Mucosa of descending colon (tissue), 3 donors: Measurements from ENCODE around the gene SLC9A1. TPM values are rescaled to one million over a fixed set of nuclear protein-coding genes. Genes with fewer than 3 reads are reported as not detected.

ENCODE experiments used
- ATAC-seq: fragments of 200-7000 bp; cut with Tn5 transposase; one replicate; pipeline ENCODE4 v1.9.1; 2020; ENCODE audit warnings: mild to moderate bottlenecking, moderate library complexity
- DNase-seq, 3 donors: peaks; one replicate each; pipeline ENCODE4 v3.0.0-alpha.2; 2020
- H3K36me3 ChIP-seq: fragments of 200-600 bp; one replicate; pipeline ENCODE4 v1.8.0; 2021; ENCODE audit warnings: low read depth, mild to moderate bottlenecking
- H3K4me1 ChIP-seq: fragments of 200-600 bp; one replicate; pipeline ENCODE4 v1.8.0; 2021; ENCODE audit warnings: low read depth, mild to moderate bottlenecking
- H3K4me3 ChIP-seq: fragments of 200-600 bp; one replicate; pipeline ENCODE4 v1.8.0; 2021; ENCODE audit warnings: mild to moderate bottlenecking
- H3K9me3 ChIP-seq: fragments of 200-600 bp; one replicate; pipeline ENCODE4 v1.8.0; 2021; ENCODE audit warnings: mild to moderate bottlenecking
- intact Hi-C, 2 donors: fragments of 100-400 bp; cut with DNase I in 1 of 2; cut with micrococcal nuclease in 1 of 2; formaldehyde crosslinking; loops; one replicate each; pipeline versions ENCODE4 v1.11.0 to v1.11.1; 2022; cut with DNase I, micrococcal nuclease
- total RNA-seq, 3 donors: library from RNA; stranded (reverse); fragmentation: NEBNext Ultra II Directional in 2 of 3; extraction: Animal tissue kit (Norgen Biotek cat#: 25700) in 2 of 3; gene quantifications; one replicate each; pipeline versions ENCODE4 v1.2.1 to v1.2.4, GENCODE V29; 2021 to 2023
- TF ChIP-seq, protein P1 (sequence below): fragments of 200-600 bp; IDR thresholded peaks from one replicate; pipeline ENCODE4 v1.8.0; 2022; ENCODE audit warnings: antibody characterized with exemption, mild to moderate bottlenecking
- donor health status: DM: no; HTN: no; CAD: no; lungs with moderate emphysema.
- donor health status: DM: no; HTN: no; CAD: no.
- donor health status: DM: no; HTN: yes; CAD: no.

The SLC9A1 gene
- total RNA-seq, 3 donors from 2014 or later = 77.9 to 126 (median 84.1) TPM

DNA sequence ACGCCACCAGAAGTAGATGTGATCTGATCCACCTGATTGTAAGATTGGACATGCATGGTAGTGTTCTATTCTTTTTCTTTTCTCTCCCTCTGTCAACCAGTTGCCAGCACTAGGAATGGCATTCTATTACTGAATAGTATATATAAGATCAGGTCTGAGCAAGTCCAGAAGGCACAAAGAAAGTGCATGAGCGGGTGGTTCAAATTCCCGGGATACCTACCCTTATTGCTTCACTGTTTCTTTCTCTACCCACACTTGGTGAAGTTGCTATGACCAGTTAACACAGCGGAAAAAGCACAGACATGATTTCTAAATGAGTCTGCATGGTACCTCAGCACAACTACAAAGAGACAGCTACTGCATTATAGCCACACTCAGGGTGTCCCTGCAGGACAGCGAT, 64.0 kb downstream of the SLC9A1 start:
- Histone ChIP-seq H3K4me3 (no peak overlapping the region), H3K36me3 (no peaks in the 10 kb centered on the region), H3K9me3 (no peaks in the 10 kb centered on the region), H3K4me1 (no peaks in the 10 kb centered on the region)
- ATAC-seq (no peak), DNase-seq (no peak)
- intact Hi-C loops = loop anchor here (10.0 kb wide), 1 partner anchor 96 kb away; the partner anchor contains the start of gene TRNP1 (in 2 of the 2)
- TF ChIP-seq, protein P1, sequence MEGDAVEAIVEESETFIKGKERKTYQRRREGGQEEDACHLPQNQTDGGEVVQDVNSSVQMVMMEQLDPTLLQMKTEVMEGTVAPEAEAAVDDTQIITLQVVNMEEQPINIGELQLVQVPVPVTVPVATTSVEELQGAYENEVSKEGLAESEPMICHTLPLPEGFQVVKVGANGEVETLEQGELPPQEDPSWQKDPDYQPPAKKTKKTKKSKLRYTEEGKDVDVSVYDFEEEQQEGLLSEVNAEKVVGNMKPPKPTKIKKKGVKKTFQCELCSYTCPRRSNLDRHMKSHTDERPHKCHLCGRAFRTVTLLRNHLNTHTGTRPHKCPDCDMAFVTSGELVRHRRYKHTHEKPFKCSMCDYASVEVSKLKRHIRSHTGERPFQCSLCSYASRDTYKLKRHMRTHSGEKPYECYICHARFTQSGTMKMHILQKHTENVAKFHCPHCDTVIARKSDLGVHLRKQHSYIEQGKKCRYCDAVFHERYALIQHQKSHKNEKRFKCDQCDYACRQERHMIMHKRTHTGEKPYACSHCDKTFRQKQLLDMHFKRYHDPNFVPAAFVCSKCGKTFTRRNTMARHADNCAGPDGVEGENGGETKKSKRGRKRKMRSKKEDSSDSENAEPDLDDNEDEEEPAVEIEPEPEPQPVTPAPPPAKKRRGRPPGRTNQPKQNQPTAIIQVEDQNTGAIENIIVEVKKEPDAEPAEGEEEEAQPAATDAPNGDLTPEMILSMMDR = no peak

DNA sequence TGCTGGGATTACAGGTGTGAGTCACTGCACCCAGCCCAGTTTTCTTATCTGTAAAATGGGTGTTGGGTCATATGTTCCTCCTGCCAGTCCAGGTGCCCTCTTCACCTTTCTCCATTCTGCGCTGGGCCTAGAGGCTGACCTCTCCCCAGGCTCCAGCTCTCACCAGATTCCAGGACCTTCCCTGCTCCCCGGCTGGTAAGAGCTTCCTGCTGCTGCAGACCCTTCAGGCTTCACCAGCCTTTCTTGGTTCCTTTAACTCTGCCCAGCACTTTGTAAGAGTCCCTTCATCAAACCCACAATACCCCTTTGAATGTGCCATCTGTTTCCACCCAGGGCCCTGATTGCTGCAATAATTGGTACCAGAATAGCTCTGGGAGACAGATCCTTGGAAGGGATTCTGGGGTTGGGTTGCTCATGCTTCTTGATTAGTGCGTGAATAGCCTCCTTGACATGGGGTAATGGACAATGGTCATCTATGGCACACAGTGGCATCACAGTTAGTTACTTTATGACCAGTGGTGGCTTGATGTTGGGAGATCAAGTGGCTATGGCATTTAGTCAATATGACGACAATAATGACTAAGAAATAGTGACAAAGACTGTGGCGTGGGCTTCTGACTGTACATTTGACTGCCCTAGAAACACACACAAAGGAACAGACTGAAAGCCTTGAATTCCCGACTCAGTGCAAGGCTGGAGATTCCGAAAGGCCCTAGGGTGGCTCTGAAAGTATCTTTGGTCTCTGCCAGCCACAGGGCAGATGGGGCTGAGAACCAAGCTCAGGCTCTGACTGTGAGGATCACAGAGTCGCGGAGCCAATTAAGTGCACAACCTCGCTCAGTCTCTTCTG, 67.3 kb downstream of the SLC9A1 start:
- DNase-seq (no peak), ATAC-seq (no peak)
- TF ChIP-seq, protein P1 = no peak
- Histone ChIP-seq H3K4me3 (no peak overlapping the region), H3K9me3 (no peaks in the 10 kb centered on the region), H3K36me3 (no peaks in the 10 kb centered on the region), H3K4me1 (no peaks in the 10 kb centered on the region)
- intact Hi-C loops = no loop called here

DNA sequence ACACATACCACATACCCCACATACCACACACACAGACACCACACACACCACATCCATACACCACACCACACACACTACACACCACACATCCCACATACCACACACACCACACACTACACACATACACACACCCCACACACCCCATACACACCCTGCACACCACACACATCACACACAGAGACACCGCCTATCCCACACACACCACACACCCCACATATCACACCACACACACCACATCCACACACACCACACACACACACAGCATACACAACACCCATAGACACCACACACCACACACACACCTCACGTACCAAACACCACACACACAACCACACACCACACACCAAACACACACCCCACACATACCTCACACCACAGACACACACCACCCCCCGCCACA, 68.3 kb downstream of the SLC9A1 start:
- no peak for ATAC-seq
- no peaks in the 10 kb centered on the region for H3K36me3 ChIP-seq
- intact Hi-C loops = no loop called here
- H3K4me1 ChIP-seq = no peaks in the 10 kb centered on the region
- TF ChIP-seq, protein P1 = no peak
- no peaks in the 10 kb centered on the region for H3K9me3 ChIP-seq
- DNase-seq = no peak
- no peak overlapping the region for H3K4me3 ChIP-seq

DNA sequence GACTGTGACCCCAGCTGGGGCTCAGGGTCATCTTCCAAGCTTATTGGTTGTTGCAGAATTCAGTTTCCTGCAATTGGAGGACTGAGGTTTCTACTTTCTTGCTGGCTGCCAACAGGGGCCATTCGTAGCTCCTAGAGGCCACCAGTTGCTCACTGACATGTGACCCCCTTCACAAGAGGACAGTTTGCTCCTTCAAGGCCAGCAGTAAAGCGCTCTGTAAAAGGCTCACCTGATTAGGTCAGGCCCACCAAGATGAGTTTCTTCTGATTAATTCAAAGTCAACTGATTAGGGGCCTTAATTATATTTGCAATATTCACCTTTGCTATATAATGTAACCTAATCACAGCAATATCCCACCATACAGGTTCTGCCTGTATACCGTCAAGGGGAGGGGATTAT, 68.9 kb downstream of the SLC9A1 start:
- DNase-seq (no peak), ATAC-seq (no peak)
- no peaks in the 10 kb centered on the region for H3K9me3 ChIP-seq
- intact Hi-C loops = no loop called here
- no peaks in the 10 kb centered on the region for H3K36me3 ChIP-seq
- H3K4me3 ChIP-seq = no peak overlapping the region
- H3K4me1 ChIP-seq = no peaks in the 10 kb centered on the region
- TF ChIP-seq, protein P1 = no peak

DNA sequence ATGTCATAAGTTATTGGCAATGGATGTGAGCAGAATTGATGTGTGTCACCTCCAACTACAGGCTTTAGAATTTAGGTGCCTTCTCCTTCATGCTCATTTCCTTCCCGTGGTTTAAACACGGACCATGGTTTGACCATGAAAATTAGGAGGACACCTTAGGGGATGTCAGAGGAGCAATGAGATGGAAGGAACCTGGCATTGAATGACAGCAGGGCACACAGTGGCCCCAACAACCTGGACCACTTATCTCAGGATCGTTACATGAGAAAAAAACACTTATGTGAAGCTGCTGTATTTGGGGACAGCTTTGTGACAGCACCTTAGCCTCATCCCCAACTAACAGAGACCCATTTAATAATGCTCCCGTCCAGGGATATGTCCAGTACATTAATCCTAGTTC, 70.8 kb downstream of the SLC9A1 start:
- intact Hi-C loops = no loop called here
- ATAC-seq = no peak
- TF ChIP-seq, protein P1 = no peak

More for the DNA sequence above, 70.8 kb downstream of the SLC9A1 start:
- Histone ChIP-seq H3K4me3 (no peak overlapping the region), H3K9me3 (peaks cover 2% of the 10 kb centered on the region), H3K36me3 (no peaks in the 10 kb centered on the region), H3K4me1 (no peaks in the 10 kb centered on the region)
- DNase-seq = no peak
